Keratinocyte (primary cell): ENCODE results near the gene SLAMF8. TPM values are rescaled to one million over a fixed set of nuclear protein-coding genes. Genes with fewer than 3 reads are reported as not detected.

Experiments
- DNase-seq: peaks from one replicate; pipeline ENCODE4 v3.0.0-alpha.2; 2011; ENCODE audit warnings: low read depth, missing footprints, low spot score
- FAIRE-seq: peaks from 2 replicates; lab custom pipeline; 2011; peaks lifted over from hg19 to GRCh38; lab: Jason Lieb, UNC
- H2AFZ ChIP-seq: 2 replicates; pipeline ENCODE4 v1.6.0; 2012; ENCODE audit warnings: low read length, control low read depth, inconsistent platforms; ENCODE audit not compliant: control insufficient read depth
- H3K27ac ChIP-seq: 2 replicates; pipeline ENCODE4 v1.5.1; 2011; ENCODE audit warnings: low read length; ENCODE audit not compliant: control insufficient read depth, insufficient read depth
- H3K27me3 ChIP-seq: 3 replicates; pipeline ENCODE4 v1.6.0; 2011; ENCODE audit warnings: low read length; ENCODE audit not compliant: control insufficient read depth, insufficient read depth; ENCODE audit errors: extremely low read depth
- H3K36me3 ChIP-seq, 2 experiments: 2 replicates in 1 of 2; 3 replicates in 1 of 2; pipeline ENCODE4 v1.5.1; 2011; ENCODE audit warnings: low read length in 2 of 2, mild to moderate bottlenecking in 1 of 2; ENCODE audit not compliant: control insufficient read depth in 2 of 2, insufficient read depth in 2 of 2; ENCODE audit errors: extremely low read depth in 1 of 2
- H3K4me1 ChIP-seq: 3 replicates; pipeline ENCODE4 v1.5.1; 2011; ENCODE audit warnings: low read length; ENCODE audit not compliant: control insufficient read depth, insufficient read depth; ENCODE audit errors: extremely low read depth
- H3K4me2 ChIP-seq: 3 replicates; pipeline ENCODE4 v1.6.0; 2011; ENCODE audit warnings: low read depth, low read length; ENCODE audit not compliant: control insufficient read depth, insufficient read depth; ENCODE audit errors: extremely low read depth
- H3K4me3 ChIP-seq, 3 experiments: fragments of 200-600 bp in 1 of 3; sonication (generic) in 1 of 3; 2 replicates in 2 of 3; 3 replicates in 1 of 3; pipeline ENCODE4 v1.5.1; 2011 to 2016; ENCODE audit warnings: low read length in 3 of 3, mild to moderate bottlenecking in 3 of 3, control low read depth in 2 of 3, inconsistent platforms in 1 of 3, low read depth in 1 of 3, mixed read lengths in 1 of 3, mixed run types in 1 of 3, moderate library complexity in 1 of 3; ENCODE audit not compliant: control insufficient read depth in 2 of 3, insufficient read depth in 2 of 3; ENCODE audit errors: extremely low read depth in 1 of 3
- H3K79me2 ChIP-seq: 2 replicates; pipeline ENCODE4 v1.6.0; 2012; ENCODE audit warnings: low read length; ENCODE audit not compliant: control insufficient read depth, insufficient read depth
- H3K9ac ChIP-seq: 3 replicates; pipeline ENCODE4 v1.6.0; 2011; ENCODE audit warnings: low read length; ENCODE audit not compliant: control insufficient read depth, insufficient read depth; ENCODE audit errors: extremely low read depth
- H3K9me1 ChIP-seq: 3 replicates; pipeline ENCODE4 v1.6.0; 2011; ENCODE audit warnings: low read length; ENCODE audit not compliant: control insufficient read depth, insufficient read depth; ENCODE audit errors: extremely low read depth
- H3K9me3 ChIP-seq: 2 replicates; pipeline ENCODE4 v1.5.1; 2012; ENCODE audit warnings: low read depth, low read length; ENCODE audit not compliant: control insufficient read depth
- H4K20me1 ChIP-seq: 3 replicates; pipeline ENCODE4 v1.6.0; 2011; ENCODE audit warnings: low read length; ENCODE audit not compliant: control insufficient read depth, insufficient read depth; ENCODE audit errors: extremely low read depth
- EZH2 ChIP-seq: IDR thresholded peaks from one replicate; pipeline ENCODE4 v1.6.1; 2012; ENCODE audit warnings: inconsistent platforms, mild to moderate bottlenecking, low read length, moderate library complexity
- dilution Hi-C: fragments of 300-500 bp; cut with MboI; formaldehyde crosslinking; loops from one replicate; pipeline ENCODE4 v1.7.0; 2020; ENCODE audit warnings: low sequenced_read_pairs; ENCODE audit not compliant: extremely low pct_ligation_motif_present
- polyA plus RNA-seq, 5 experiments: library from polyadenylated mRNA; depleted of rRNA in 3 of 5; stranded (reverse) in 3 of 5; stranded (forward) in 1 of 5; unstranded in 1 of 5; fragments of >200 nt; gene quantifications; 1 replicate in 1 of 5; 2 replicates in 3 of 5; 3 replicates in 1 of 5; pipeline versions ENCODE4 v1.2.1 to v1.2.3, GENCODE V29; 2011 to 2012; ENCODE audit warnings: missing spikeins in 2 of 5, low read depth in 1 of 5, low replicate concordance in 1 of 5
- TF ChIP-seq, protein P1 (sequence below), 3 experiments: IDR thresholded peaks in 1 of 3; conservative IDR thresholded peaks in 1 of 3; optimal IDR thresholded peaks in 1 of 3; 2 replicates in 2 of 3; 3 replicates in 1 of 3; pipeline versions ENCODE3 to v1.5.1; 2011; ENCODE audit warnings: low read length in 3 of 3, mild to moderate bottlenecking in 3 of 3, moderate library complexity in 2 of 3, control low read depth in 1 of 3, inconsistent platforms in 1 of 3; ENCODE audit not compliant: insufficient read depth in 2 of 3; ENCODE audit errors: extremely low read depth in 1 of 3

SLAMF8 gene
- polyA plus RNA-seq, 1 donor (not counting 4 experiments of a cell fraction or from before 2014, with no cell fraction given): not detected

DNA sequence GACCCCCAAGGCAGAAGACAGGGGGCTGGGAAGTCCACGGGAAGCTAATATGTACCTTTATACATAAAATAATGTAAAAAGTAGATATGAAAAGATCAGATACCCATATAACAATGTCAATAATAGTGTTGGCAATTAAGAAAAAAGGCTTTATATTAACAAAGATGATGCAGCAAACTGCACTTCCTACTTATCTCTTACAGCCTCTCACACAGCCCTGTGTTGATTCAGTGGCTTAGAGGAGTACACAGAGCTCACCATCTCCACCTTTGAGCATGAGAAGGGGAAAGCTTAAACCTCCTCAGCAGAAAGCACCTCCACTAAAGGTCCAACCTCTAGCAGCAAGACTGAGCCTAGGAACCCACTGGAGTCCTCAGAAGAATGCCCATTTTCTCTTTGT is 42.9 kb downstream of the SLAMF8 start:
- Histone ChIP-seq H3K27me3 (no peaks in the 10 kb centered on the region), H3K9me1 (peaks cover 4% of the 10 kb centered on the region), H3K4me2 (peak overlapping the region; percentile 34), H3K27ac (peak overlapping the region; percentile 46), H3K4me1 (peaks cover 74% of the 10 kb centered on the region), H4K20me1 (no peaks in the 10 kb centered on the region), H3K36me3 (no peaks in the 10 kb centered on the region), H3K79me2 (no peaks in the 10 kb centered on the region), H2AFZ (peak overlapping the region; percentile 13), H3K9ac (peak overlapping the region; percentile 10), H3K9me3 (no peaks in the 10 kb centered on the region), H3K4me3 (no peak overlapping the region)
- TF ChIP-seq, protein P1, sequence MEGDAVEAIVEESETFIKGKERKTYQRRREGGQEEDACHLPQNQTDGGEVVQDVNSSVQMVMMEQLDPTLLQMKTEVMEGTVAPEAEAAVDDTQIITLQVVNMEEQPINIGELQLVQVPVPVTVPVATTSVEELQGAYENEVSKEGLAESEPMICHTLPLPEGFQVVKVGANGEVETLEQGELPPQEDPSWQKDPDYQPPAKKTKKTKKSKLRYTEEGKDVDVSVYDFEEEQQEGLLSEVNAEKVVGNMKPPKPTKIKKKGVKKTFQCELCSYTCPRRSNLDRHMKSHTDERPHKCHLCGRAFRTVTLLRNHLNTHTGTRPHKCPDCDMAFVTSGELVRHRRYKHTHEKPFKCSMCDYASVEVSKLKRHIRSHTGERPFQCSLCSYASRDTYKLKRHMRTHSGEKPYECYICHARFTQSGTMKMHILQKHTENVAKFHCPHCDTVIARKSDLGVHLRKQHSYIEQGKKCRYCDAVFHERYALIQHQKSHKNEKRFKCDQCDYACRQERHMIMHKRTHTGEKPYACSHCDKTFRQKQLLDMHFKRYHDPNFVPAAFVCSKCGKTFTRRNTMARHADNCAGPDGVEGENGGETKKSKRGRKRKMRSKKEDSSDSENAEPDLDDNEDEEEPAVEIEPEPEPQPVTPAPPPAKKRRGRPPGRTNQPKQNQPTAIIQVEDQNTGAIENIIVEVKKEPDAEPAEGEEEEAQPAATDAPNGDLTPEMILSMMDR (optimal IDR thresholded peaks at IDR 0.05 in 1 of 3, IDR thresholded peaks at IDR 0.05 in 1 of 3, conservative IDR thresholded peaks at IDR 0.05 in 1 of 3; ENCODE audit: extremely low read depth in 1 of 3, insufficient read depth in 2 of 3, low read length in 3 of 3): no peak
- TF ChIP-seq EZH2: no peak
- dilution Hi-C loops: no loop called here
- DNase-seq (no peak), FAIRE-seq (peak; percentile 41)

DNA sequence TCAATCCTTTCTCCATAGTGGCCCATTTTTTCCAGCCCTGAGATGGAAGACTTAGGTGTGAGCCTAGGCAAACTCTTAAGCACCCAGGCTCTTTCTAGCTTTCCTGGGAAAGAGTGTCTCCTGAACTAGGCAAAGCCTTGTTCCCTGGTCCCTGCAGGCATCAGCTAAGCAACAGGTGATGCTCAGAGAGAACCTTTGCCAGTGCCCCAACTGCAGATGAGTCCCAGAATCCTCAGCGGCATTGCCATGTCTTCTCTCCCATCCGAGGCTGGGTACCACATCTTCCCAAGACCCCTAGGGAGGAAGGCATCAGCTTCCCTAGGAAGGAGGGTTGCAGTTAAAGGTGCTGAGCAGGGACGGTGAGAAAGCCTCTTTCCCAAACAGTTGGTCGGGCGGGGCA is 44.0 kb downstream of the SLAMF8 start:
- H3K9me1 ChIP-seq: peaks cover 4% of the 10 kb centered on the region
- TF ChIP-seq EZH2: no peak
- TF ChIP-seq, protein P1 (optimal IDR thresholded peaks at IDR 0.05 in 1 of 3, IDR thresholded peaks at IDR 0.05 in 1 of 3, conservative IDR thresholded peaks at IDR 0.05 in 1 of 3; ENCODE audit: extremely low read depth in 1 of 3, insufficient read depth in 2 of 3, low read length in 3 of 3): no peak
- H3K9ac ChIP-seq: no peak overlapping the region
- no peaks in the 10 kb centered on the region for H3K9me3 ChIP-seq
- H3K27me3 ChIP-seq: no peaks in the 10 kb centered on the region
- no peak overlapping the region for H3K4me2 ChIP-seq
- H3K79me2 ChIP-seq: no peaks in the 10 kb centered on the region
- H4K20me1 ChIP-seq: no peaks in the 10 kb centered on the region
- H3K27ac ChIP-seq: no peak overlapping the region
- no peak for DNase-seq
- FAIRE-seq: no peak
- H3K4me1 ChIP-seq: peaks cover 70% of the 10 kb centered on the region
- H3K4me3 ChIP-seq: no peak overlapping the region
- no peak overlapping the region for H2AFZ ChIP-seq
- H3K36me3 ChIP-seq: no peaks in the 10 kb centered on the region
- dilution Hi-C loops: no loop called here
